Measurements from ENCODE around the gene SLC30A7.

GRCh38 chr1:100960098-100960497 lies 64.2 kb downstream of the SLC30A7 start:
- TF ChIP-seq CTCF (IDR thresholded peaks at IDR 0.05; ENCODE audit: low read length): no peak
- TF ChIP-seq EZH2 (IDR thresholded peaks at IDR 0.05; ENCODE audit: borderline replicate concordance, low read length): no peak

All from OCI-LY1 (cell line).